Fibroblast of lung (primary cell): Measurements from ENCODE around the gene GNG12.

ENCODE experiments used
- CTCF ChIP-seq, 2 donors: IDR thresholded peaks in 1 of 2; conservative IDR thresholded peaks in 1 of 2; 1 replicate in 1 of 2; 2 replicates in 1 of 2; pipeline ENCODE4 v1.5.1; 2011 to 2012; ENCODE audit warnings: low read length in 2 of 2, control low read depth in 1 of 2, inconsistent platforms in 1 of 2, low read depth in 1 of 2, mild to moderate bottlenecking in 1 of 2
- EZH2 ChIP-seq: IDR thresholded peaks from 2 replicates; pipeline ENCODE4 v1.5.1; 2012; ENCODE audit warnings: low read length, control low read depth, mild to moderate bottlenecking; ENCODE audit errors: missing control alignments

DNA sequence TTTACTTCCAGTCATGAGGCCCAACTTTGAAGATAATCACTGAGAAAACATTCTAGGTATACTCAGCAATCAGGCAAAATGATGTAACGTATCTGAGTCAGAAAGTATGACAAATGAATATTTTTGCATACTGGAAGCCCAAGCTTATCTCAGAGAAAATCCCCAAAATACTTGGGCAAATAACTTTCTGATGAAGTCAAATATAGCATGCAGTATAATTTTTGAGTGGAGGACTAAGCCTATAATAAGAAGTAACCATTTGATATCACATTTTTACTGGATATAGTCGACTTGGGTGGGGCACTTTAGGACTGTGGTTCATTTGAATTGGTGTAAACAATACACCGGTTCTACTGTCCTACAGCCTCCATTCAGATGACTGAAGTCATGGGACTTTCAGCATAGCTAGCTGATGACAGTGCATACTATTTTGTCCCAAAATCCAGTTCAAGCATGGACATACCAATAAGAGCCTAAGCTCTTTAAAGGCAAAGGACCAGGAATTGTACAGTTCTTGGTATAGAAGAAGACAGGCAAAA, 150.5 kb downstream of the GNG12 start:
- no peak for TF ChIP-seq CTCF (conservative IDR thresholded peaks at IDR 0.05 in 1 of 2, IDR thresholded peaks at IDR 0.05 in 1 of 2; ENCODE audit: low read depth in 1 of 2, low read length in 2 of 2)
- TF ChIP-seq EZH2, result no peak
